Fibroblast of upper back skin (primary cell): ENCODE data around the gene MLKL.

Experiments
- DNase-seq: peaks from one replicate; pipeline ENCODE4 v3.0.0-alpha.2; 2013

Gene MLKL

GRCh38 chr16:74700438-74701225 is at the start of gene MLKL:
Gene MLKL, minus strand, starts transcription at chr16:74700862. Its CDS starts 5,105 bp downstream, at chr16:74695757.
- peak; percentile 23 for DNase-seq

- peak; percentile 29 for DNase-seq
Measured at GRCh38 chr16:74749291-74750055, 48.8 kb upstream of the MLKL start.

- no peak for DNase-seq
Measured at GRCh38 chr16:74748616-74749026, 48.0 kb upstream of the MLKL start.

- DNase-seq = no peak
Measured at GRCh38 chr16:74747716-74748615, 47.3 kb upstream of the MLKL start.

GRCh38 chr16:74745926-74746325 is 45.3 kb upstream of the MLKL start:
- no peak for DNase-seq

- no peak for DNase-seq
Measured at GRCh38 chr16:74745109-74745615, 44.5 kb upstream of the MLKL start.

- no peak for DNase-seq
Measured at GRCh38 chr16:74744566-74744965, 43.9 kb upstream of the MLKL start.

GRCh38 chr16:74743668-74744299 is 43.1 kb upstream of the MLKL start:
- DNase-seq = peak; percentile 40

GRCh38 chr16:74743045-74743667 is 42.5 kb upstream of the MLKL start:
- DNase-seq = no peak

- DNase-seq = peak; percentile 20
Measured at GRCh38 chr16:74742051-74742481, 41.4 kb upstream of the MLKL start.

GRCh38 chr16:74740795-74741304 is 40.2 kb upstream of the MLKL start:
- DNase-seq = no peak

GRCh38 chr16:74739275-74739674 is 38.6 kb upstream of the MLKL start:
- DNase-seq = no peak

GRCh38 chr16:74738816-74739215 is 38.2 kb upstream of the MLKL start:
- no peak for DNase-seq

GRCh38 chr16:74738113-74738541 is 37.5 kb upstream of the MLKL start:
- DNase-seq = no peak

- DNase-seq = no peak
Measured at GRCh38 chr16:74737521-74737920, 36.9 kb upstream of the MLKL start.

- DNase-seq = no peak
Measured at GRCh38 chr16:74736531-74737157, 36.0 kb upstream of the MLKL start.

GRCh38 chr16:74735554-74735953 is 34.9 kb upstream of the MLKL start:
- DNase-seq = no peak

GRCh38 chr16:74735162-74735452 is 34.4 kb upstream of the MLKL start:
- no peak for DNase-seq

- DNase-seq = no peak
Measured at GRCh38 chr16:74734361-74735161, 33.9 kb upstream of the MLKL start.

- DNase-seq = no peak
Measured at GRCh38 chr16:74732707-74733350, 32.2 kb upstream of the MLKL start.
